ENCODE results near the gene OPCML. TPM values are rescaled to one million over a fixed set of nuclear protein-coding genes. Genes with fewer than 3 reads are reported as not detected.

OPCML gene
- total and polyA plus RNA-seq, 2 experiments from 2014 or later = 0.21 to 0.51 TPM

GRCh38 chr11:133337193-133337592 is 195.1 kb downstream of the OPCML start:
- H3K27ac ChIP-seq = no peak overlapping the region
- H3K36me3 ChIP-seq = no peaks in the 10 kb centered on the region
- H3K4me1 ChIP-seq (ENCODE audit: low read depth) = no peaks in the 10 kb centered on the region

GRCh38 chr11:133331031-133331430 is 201.3 kb downstream of the OPCML start:
- Histone ChIP-seq H3K9me3 (ENCODE audit: low read depth) (no peaks in the 10 kb centered on the region), H3K36me3 (no peaks in the 10 kb centered on the region), H3K27ac (no peak overlapping the region), H3K4me1 (ENCODE audit: low read depth) (no peaks in the 10 kb centered on the region), H3K4me3 (no peak overlapping the region), H3K27me3 (no peaks in the 10 kb centered on the region)
- DNase-seq (ENCODE audit: low read depth in 1 of 2, low spot score in 1 of 2) = no peak
- TF ChIP-seq CTCF (IDR thresholded peaks at IDR 0.05; ENCODE audit: low read depth, low read length) = no peak

More at GRCh38 chr11:133337193-133337592, 195.1 kb downstream of the OPCML start:
- no peak for DNase-seq (ENCODE audit: low read depth in 1 of 2, low spot score in 1 of 2)
- no peak overlapping the region for H3K4me3 ChIP-seq
- H3K27me3 ChIP-seq = no peaks in the 10 kb centered on the region
- H3K9me3 ChIP-seq (ENCODE audit: low read depth) = no peaks in the 10 kb centered on the region
- TF ChIP-seq CTCF (IDR thresholded peaks at IDR 0.05; ENCODE audit: low read depth, low read length) = no peak

- Histone ChIP-seq H3K4me3 (no peak overlapping the region), H3K27ac (no peak overlapping the region), H3K4me1 (ENCODE audit: low read depth) (no peaks in the 10 kb centered on the region), H3K9me3 (ENCODE audit: low read depth) (no peaks in the 10 kb centered on the region), H3K27me3 (no peaks in the 10 kb centered on the region), H3K36me3 (no peaks in the 10 kb centered on the region)
- no peak for TF ChIP-seq CTCF (IDR thresholded peaks at IDR 0.05; ENCODE audit: low read depth, low read length)
- no peak for DNase-seq (ENCODE audit: low read depth in 1 of 2, low spot score in 1 of 2)
Observed at GRCh38 chr11:133326849-133327248, 205.5 kb downstream of the OPCML start.

GRCh38 chr11:133326332-133326731 is 206.0 kb downstream of the OPCML start:
- no peaks in the 10 kb centered on the region for H3K36me3 ChIP-seq
- no peaks in the 10 kb centered on the region for H3K9me3 ChIP-seq (ENCODE audit: low read depth)
- no peak overlapping the region for H3K27ac ChIP-seq
- H3K27me3 ChIP-seq = no peaks in the 10 kb centered on the region
- TF ChIP-seq CTCF (IDR thresholded peaks at IDR 0.05; ENCODE audit: low read depth, low read length) = no peak
- H3K4me3 ChIP-seq = no peak overlapping the region
- H3K4me1 ChIP-seq (ENCODE audit: low read depth) = no peaks in the 10 kb centered on the region
- no peak for DNase-seq (ENCODE audit: low read depth in 1 of 2, low spot score in 1 of 2)

- no peak for TF ChIP-seq CTCF (IDR thresholded peaks at IDR 0.05; ENCODE audit: low read depth, low read length)
- DNase-seq (ENCODE audit: low read depth in 1 of 2, low spot score in 1 of 2) = no peak
- H3K27me3 ChIP-seq = no peaks in the 10 kb centered on the region
- no peak overlapping the region for H3K27ac ChIP-seq
- H3K4me1 ChIP-seq (ENCODE audit: low read depth) = no peaks in the 10 kb centered on the region
- H3K36me3 ChIP-seq = no peaks in the 10 kb centered on the region
- H3K9me3 ChIP-seq (ENCODE audit: low read depth) = no peaks in the 10 kb centered on the region
- H3K4me3 ChIP-seq = no peak overlapping the region
Observed at GRCh38 chr11:133325711-133326110, 206.6 kb downstream of the OPCML start.

GRCh38 chr11:133323354-133323753 is 208.9 kb downstream of the OPCML start:
- Histone ChIP-seq H3K27ac (no peak overlapping the region), H3K4me1 (ENCODE audit: low read depth) (no peaks in the 10 kb centered on the region), H3K27me3 (no peaks in the 10 kb centered on the region), H3K4me3 (no peak overlapping the region), H3K36me3 (no peaks in the 10 kb centered on the region), H3K9me3 (ENCODE audit: low read depth) (no peaks in the 10 kb centered on the region)
- peak in 1 of 2 donors; percentile 57 for DNase-seq (ENCODE audit: low read depth in 1 of 2, low spot score in 1 of 2)
- TF ChIP-seq CTCF (IDR thresholded peaks at IDR 0.05; ENCODE audit: low read depth, low read length) = no peak

Data from cardiac muscle cell (in vitro differentiated cells and primary cell).